ENCODE data around the gene EDEM3.

EDEM3 gene

DNA sequence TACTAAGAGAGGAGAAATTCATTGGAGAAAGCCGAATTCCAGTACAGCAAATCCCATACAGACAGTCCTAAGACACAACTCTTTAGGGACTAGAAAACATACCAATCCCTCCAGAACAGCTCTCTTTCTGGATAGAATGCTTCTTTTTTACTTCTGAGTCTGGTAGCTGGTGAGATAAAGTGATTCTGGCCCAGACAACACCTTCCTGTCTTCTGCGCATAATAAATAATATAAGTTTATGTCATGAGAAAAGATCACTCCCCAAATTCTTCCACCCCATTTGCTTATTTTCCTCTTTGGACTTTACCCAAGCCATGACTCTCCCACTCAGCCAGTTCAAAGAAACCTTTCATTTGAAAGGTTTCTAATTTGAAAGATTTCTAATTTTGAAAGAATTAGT, 98.4 kb downstream of the EDEM3 start:
- TF ChIP-seq, protein P1, sequence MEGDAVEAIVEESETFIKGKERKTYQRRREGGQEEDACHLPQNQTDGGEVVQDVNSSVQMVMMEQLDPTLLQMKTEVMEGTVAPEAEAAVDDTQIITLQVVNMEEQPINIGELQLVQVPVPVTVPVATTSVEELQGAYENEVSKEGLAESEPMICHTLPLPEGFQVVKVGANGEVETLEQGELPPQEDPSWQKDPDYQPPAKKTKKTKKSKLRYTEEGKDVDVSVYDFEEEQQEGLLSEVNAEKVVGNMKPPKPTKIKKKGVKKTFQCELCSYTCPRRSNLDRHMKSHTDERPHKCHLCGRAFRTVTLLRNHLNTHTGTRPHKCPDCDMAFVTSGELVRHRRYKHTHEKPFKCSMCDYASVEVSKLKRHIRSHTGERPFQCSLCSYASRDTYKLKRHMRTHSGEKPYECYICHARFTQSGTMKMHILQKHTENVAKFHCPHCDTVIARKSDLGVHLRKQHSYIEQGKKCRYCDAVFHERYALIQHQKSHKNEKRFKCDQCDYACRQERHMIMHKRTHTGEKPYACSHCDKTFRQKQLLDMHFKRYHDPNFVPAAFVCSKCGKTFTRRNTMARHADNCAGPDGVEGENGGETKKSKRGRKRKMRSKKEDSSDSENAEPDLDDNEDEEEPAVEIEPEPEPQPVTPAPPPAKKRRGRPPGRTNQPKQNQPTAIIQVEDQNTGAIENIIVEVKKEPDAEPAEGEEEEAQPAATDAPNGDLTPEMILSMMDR (conservative IDR thresholded peaks at IDR 0.05): no peak
- no peak overlapping the region for H3K27ac ChIP-seq

DNA sequence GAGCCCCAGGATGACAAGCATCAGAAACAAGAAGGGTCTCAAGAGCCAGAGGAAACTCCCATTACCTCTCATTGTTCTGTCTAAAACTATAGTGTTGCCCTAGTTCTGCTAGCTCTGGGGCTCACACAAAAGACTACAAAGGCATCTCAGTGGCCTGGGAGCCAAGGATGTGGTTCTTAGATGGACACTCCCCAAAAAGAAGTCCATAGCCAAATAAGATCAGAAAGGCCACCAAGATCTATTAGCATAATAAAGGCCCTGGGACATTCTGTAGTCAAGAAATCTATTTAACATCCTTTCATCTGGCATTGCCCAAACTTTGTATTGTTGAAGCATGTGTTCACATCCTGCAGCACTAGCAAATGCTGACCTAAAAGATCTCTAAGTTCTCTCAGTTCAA, 99.5 kb downstream of the EDEM3 start:
- no peak overlapping the region for H3K27ac ChIP-seq
- TF ChIP-seq, protein P1 (conservative IDR thresholded peaks at IDR 0.05): no peak

DNA sequence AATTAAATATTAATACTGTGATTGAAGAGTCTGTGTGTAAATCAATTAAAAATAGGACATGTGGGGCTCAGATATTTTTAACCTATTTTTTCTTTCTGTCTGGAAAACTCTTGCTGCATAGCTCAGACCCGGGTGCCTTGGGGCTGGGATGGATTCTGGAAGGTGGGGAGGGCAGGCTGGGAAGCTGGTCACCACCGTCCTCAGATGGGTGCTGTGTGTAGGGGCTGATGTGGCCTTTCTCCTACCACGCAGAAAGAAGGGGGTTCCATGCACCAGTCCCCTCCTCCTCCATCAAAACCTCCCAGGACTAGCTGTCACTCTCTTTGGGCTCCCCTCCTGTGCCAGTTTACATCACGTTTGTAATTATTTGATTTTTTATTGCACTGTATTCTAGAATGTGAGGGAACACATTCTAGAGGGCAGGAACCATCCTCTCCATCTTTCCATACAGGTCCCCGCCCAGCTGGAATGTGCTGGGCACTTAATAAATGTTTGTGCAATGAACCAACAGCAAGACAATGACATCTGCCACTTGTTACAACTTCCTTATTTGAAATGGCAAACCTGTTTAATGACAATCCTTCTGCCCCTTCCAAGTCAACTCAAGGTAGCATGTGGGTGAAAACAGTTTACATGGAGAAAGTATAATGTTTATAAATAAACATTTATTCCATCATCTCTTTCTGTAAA, 104.3 kb downstream of the EDEM3 start:
- H3K27ac ChIP-seq: no peak overlapping the region
- TF ChIP-seq, protein P1 (conservative IDR thresholded peaks at IDR 0.05): no peak

DNA sequence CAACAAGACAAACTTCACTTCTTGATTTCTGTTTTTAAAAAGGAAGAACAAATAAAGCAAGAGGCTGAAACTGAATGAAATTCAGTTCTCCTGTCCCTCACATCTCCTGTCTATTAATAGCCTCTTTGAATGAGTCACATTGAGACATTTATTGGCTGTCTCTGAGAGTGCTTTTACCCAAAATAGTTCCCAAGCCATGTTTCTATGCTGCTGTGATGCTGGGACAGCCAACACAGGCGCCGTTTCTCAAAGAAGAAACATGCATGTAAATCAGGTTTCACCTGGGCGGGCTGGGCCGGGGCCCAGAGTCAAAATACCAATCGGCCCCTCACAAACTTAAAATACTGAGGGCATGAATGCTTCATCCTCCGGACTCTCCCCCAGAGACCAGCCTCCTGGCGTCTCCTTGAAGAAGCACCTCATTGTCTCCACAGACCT, 105.2 kb downstream of the EDEM3 start:
- TF ChIP-seq, protein P1 (conservative IDR thresholded peaks at IDR 0.05): no peak

DNA sequence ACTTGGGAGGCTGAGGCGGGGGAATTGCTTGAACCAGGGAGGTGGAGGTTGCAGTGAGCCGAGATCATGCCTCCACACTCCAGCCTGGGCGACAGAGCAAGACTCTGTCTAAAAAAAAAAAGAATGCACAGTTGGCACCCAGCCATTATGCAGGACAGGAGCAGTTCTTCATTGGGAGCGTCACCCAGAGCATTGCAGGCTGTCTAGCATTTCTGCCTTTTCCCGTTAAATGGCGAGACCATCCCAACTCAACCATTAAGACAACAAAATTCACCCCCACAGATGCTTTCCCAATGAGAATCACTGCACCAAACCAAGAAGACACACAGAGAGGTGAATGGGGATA, 105.8 kb downstream of the EDEM3 start:
- no peak overlapping the region for H3K27ac ChIP-seq
- TF ChIP-seq, protein P1 (conservative IDR thresholded peaks at IDR 0.05): no peak

More for the DNA sequence above, 105.2 kb downstream of the EDEM3 start:
- H3K27ac ChIP-seq: no peak overlapping the region

DNA sequence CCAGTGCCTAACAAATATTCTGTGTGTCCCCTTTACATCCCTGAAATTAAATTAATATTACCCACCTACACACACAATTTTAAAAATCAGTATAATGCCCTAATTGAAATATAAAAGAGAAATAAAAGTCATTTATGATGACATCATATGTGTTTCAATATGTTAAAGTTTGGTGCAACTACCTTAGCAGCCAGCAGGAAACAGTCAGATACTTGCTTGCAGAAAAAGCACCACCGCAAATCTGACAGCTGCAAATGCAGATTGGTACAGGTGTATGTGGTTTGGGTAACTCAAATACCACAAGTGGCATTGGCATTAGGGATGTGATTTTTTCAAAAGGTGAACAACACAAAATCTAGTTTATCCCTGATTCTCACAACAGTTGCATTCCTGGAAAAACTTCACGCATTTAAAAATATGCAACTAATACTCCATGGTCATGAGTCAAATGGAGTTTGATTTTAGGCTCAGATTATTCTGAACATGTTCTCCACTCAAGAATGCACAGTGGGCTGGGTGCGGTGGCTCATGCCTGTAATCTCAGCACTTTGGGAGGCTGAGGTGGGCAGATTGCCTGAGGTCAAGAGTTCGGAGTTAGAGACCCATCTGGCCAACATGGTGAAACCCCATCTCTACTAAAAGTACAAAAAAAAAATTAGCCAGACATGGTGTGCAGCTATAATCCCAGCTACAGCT, 106.3 kb downstream of the EDEM3 start:
- H3K27ac ChIP-seq: no peak overlapping the region
- TF ChIP-seq, protein P1 (conservative IDR thresholded peaks at IDR 0.05): no peak

DNA sequence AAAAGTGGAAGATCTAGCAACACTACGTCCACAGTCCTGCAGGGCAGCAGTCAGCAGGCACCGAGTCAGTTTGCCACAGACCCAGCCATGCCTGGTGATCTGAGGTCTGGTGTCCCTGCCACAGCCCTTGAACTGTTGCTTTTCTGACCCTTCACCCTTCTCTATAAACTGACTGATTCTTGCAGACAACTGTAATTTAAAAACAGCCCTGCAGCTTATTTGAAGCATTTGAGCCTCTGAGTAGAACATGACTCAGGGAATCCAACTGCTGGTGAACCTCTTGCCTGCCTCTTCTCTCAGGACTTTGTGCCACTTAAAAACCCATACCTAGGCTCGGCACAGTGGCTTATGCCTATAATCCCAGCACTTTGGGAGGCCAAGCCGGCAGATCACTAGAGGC, 107.2 kb downstream of the EDEM3 start:
- no peak overlapping the region for H3K27ac ChIP-seq
- TF ChIP-seq, protein P1 (conservative IDR thresholded peaks at IDR 0.05): no peak

Data from VCaP (cell line).